ENCODE data around the gene GRID1. TPM values are rescaled to one million over a fixed set of nuclear protein-coding genes. Genes with fewer than 3 reads are reported as not detected.

GRID1 gene
- polyA plus RNA-seq, 1 donor from 2014 or later, result not detected

DNA sequence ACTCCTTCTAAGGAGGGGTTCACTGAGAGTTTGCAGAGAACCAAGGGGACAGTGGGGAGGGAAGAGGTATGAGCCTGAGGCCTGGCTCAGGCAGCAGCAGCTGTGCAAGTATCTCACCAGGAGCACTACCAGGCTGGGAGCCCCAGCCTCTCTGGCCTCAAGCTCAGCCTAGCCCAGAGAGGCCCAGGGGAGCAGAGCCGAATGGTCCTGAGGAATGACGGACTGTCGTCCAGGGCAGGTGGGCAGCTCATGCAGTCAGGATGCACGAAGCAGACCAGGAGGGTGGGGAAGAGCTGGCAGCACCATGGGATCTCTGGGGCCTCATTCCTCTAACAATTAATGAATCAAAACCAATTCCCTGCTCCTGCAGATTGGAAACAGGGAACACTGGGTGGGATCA lies 151.5 kb downstream of the GRID1 start:
- Mint-ChIP-seq H3K27ac (no peak overlapping the region), H3K27me3 (peaks cover 9% of the 10 kb centered on the region), H3K4me1 (peaks cover 0 to 1% (median 0%) of the 10 kb centered on the region in 3 donors), H3K9me3 (no peaks in the 10 kb centered on the region), H3K4me3 (no peak overlapping the region), H3K36me3 (peaks cover 8% of the 10 kb centered on the region)

DNA sequence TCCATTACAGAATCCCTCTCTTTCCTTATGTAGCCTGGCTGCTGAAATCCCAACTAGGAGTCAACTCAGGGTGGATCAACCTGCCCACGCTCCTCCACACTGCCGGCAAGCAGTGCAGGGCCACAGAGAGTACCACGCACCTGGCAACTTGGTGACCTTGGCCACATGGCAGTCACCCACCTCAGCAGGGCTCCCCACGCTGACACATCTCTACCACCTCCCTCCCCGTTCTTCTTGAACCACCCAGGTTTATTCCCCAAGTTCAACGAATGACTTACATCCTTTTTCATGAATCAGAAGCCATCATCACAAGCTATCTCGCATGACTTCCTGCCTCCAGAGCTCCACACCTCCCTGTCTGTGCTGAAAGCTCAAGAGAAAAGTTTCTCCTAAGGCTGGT lies 153.4 kb downstream of the GRID1 start:
- no peak overlapping the region for H3K27ac Mint-ChIP-seq
- no peaks in the 10 kb centered on the region for H3K9me3 Mint-ChIP-seq
- H3K4me3 Mint-ChIP-seq, result no peak overlapping the region
- H3K36me3 Mint-ChIP-seq, result peaks cover 8% of the 10 kb centered on the region
- peaks cover 0 to 1% (median 0%) of the 10 kb centered on the region in 3 donors for H3K4me1 Mint-ChIP-seq
- H3K27me3 Mint-ChIP-seq, result peaks cover 11% of the 10 kb centered on the region

DNA sequence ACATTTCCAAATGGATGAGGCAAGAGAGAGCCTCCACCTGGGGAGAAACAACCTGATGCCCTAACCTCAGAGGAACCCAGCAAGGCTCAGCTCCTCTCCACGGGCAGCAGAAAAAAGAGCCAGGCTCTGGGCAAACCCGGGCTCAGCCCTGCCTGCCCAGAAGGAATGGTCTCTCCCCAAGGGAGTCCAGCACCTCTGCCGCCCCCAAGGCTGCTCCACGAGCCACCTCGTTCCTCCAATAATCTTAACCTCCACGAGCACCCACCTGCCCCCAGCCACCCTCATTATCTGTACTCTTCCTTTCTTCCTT lies 154.2 kb downstream of the GRID1 start:
- no peaks in the 10 kb centered on the region for H3K9me3 Mint-ChIP-seq
- peaks cover 11% of the 10 kb centered on the region for H3K27me3 Mint-ChIP-seq
- H3K36me3 Mint-ChIP-seq, result peaks cover 6% of the 10 kb centered on the region
- no peak overlapping the region for H3K27ac Mint-ChIP-seq
- peaks cover 0 to 1% (median 0%) of the 10 kb centered on the region in 3 donors for H3K4me1 Mint-ChIP-seq
- H3K4me3 Mint-ChIP-seq, result no peak overlapping the region

DNA sequence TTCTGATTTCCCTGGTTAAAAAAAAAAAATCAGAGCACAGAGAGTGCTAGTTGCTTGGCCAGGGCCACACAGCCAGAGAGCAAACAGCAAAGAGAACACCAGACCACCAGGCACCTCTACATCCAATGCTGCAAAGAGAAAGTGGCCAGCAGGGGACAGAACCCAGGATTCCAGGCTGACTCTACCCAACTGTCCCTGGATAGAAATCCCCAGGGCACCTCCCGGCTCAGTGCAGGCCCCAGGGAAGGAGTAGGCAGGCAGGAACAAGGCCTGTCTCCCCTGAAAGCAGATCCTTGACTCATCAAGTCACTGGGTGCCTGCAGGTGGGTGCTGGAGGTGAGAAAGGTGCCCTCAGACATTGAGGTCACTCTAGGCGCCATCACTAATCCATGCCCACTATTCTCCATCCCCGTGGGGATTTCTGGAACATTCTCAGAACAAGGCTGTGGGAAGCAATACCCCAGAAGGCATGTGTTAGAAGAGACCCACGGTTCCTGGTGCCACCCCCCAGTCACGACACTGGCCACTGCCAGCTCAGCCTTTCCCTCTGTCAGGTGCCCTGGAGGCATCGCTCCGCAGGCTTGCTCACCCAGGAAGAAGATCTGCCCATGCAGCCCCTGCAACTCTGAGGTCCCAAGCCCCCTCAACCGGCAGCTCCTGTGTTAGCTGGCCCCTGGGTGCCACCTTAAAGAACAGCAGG lies 154.8 kb downstream of the GRID1 start:
- H3K4me3 Mint-ChIP-seq, result no peak overlapping the region
- H3K27ac Mint-ChIP-seq, result no peak overlapping the region
- peaks cover 6% of the 10 kb centered on the region for H3K36me3 Mint-ChIP-seq
- no peaks in the 10 kb centered on the region for H3K9me3 Mint-ChIP-seq
- peaks cover 11% of the 10 kb centered on the region for H3K27me3 Mint-ChIP-seq
- peaks cover 0 to 1% (median 0%) of the 10 kb centered on the region in 3 donors for H3K4me1 Mint-ChIP-seq

DNA sequence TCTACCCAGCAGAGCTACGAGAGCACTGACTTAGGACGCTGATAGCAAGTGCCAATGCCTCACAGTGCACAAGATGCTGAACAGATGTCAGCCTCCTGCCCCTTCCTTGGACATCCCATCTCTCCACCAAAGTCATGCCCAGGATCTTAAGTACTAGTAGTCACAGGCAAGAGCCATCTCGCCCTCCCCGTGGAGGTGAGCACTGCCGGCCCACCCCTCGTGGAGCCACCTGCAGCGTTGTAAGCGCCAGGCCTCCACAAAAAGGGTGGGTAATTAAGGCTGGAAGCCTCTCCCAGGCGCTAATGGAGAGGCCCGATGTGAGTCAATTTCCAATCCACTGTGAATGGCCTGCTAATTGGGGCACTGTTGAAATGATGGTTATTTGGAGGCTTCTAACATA lies 156.2 kb downstream of the GRID1 start:
- peaks cover 11% of the 10 kb centered on the region for H3K27me3 Mint-ChIP-seq
- no peak overlapping the region for H3K27ac Mint-ChIP-seq
- H3K4me1 Mint-ChIP-seq, result peaks cover 0 to 1% (median 0%) of the 10 kb centered on the region in 3 donors
- no peak overlapping the region for H3K4me3 Mint-ChIP-seq
- H3K36me3 Mint-ChIP-seq, result peaks cover 6% of the 10 kb centered on the region
- H3K9me3 Mint-ChIP-seq, result no peaks in the 10 kb centered on the region

DNA sequence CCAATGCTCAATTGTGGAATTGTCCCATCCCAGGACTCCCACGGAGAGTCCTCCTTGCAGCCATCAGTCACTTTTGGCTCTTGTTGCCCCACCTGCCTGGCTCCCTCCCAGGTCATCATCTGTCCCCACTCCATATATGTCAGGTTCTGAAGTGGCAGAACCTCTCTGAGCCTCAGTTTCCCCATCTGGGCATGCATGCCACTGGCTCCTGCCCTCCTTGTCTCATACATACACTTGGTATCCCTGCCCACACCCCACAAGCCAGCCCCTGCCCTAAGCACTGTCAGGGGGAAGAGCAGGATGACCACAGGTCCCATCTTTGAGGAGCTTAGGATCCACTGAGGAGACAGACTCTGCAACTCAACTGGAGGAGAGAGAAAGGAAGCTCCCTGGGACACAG lies 156.9 kb downstream of the GRID1 start:
- Mint-ChIP-seq H3K4me1 (peaks cover 0 to 1% (median 0%) of the 10 kb centered on the region in 3 donors), H3K27ac (no peak overlapping the region), H3K4me3 (no peak overlapping the region), H3K9me3 (no peaks in the 10 kb centered on the region), H3K36me3 (peaks cover 4% of the 10 kb centered on the region), H3K27me3 (peaks cover 11% of the 10 kb centered on the region)

DNA sequence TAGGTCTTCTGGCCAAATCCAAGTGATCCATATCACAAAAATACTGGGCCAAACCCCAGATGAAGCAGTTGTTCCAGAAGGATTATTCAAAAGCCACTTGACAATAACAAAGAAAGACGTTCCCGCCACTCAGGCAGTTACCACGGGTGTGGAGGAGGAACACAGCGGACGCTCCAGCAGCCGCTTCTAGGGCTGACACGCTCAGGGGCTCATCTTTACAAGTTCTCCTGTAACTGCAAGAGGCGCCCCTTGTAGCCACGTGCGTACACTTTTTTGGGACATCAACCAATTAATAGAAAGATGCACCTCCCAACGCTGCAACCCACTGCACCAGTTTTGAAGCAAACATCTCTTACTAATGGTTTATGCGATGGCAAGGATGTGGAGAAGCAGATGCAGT lies 159.4 kb downstream of the GRID1 start:
- Mint-ChIP-seq H3K36me3 (no peaks in the 10 kb centered on the region), H3K27ac (no peak overlapping the region), H3K4me1 (no peaks in the 10 kb centered on the region), H3K9me3 (peaks cover 0 to 2% (median 0%) of the 10 kb centered on the region in 3 donors), H3K4me3 (no peak overlapping the region), H3K27me3 (peaks cover 1% of the 10 kb centered on the region)

DNA sequence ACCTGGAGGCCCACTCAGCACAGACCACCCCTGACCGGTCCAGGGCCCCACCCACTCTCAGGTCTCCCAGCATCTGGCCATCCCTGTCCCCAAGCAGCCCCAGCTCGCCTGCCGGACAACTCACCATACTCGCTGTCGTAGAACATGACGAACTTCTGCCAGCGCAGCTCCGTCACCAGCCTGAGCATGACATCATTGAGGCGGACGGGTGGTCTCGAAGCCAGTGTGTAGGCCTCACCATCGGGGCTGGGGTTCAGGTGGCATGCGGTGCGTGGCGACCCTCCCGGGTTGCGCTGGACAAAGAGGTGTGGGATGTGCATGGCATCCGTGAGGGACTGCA lies 160.4 kb downstream of the GRID1 start:
- Mint-ChIP-seq H3K4me3 (no peak overlapping the region), H3K27ac (peak overlapping the region in 1 of 3 donors; percentile 67), H3K4me1 (no peaks in the 10 kb centered on the region), H3K36me3 (peaks cover under 1% of the 10 kb centered on the region), H3K9me3 (peaks cover 0 to 2% (median 0%) of the 10 kb centered on the region in 3 donors), H3K27me3 (peaks cover 1% of the 10 kb centered on the region)

DNA sequence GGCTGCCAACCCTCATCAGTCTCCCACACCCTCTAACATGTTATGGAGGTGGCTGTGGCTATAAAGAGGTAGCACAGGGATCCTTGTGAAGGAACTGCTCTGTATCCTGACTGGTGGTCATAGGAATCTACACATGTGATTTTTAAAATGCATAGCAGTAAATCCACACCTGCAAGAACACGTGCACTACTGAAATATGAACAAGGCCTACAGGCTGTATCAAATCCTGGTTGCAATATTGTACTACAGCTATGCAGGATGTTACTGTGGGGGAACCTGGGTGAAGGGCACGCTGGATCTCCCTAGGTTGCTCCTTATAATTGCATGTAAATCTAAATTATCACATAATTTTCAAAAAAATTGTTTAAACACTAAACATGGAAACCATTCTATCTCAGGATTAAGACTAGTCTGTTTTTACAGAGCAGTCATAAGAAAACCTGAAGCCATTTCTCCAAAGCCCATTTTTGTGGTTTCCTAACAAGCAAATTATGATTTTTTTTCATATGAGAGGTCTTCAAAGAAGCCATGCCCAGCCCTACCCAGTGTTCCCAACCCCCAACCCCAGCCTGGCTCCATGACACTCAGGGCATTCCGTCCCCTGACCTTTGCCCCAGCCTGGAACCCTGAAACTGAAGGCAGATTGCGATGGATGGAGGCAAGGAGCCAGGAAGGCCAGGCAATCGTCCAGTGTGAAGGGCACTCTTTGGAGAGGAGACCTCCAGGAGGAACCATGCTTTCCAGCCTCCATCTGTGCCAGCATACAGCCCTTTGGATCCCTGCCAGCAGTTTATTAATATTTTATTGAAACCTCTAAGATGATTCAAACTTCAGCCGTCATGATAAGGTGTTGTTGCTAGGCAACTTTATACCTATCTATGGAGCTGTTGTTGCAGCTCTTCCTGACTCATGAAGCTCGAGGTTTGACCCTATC lies 161.0 kb downstream of the GRID1 start:
- Mint-ChIP-seq H3K9me3 (peaks cover 0 to 3% (median 0%) of the 10 kb centered on the region in 3 donors), H3K27me3 (peaks cover 1% of the 10 kb centered on the region), H3K27ac (no peak overlapping the region)

DNA sequence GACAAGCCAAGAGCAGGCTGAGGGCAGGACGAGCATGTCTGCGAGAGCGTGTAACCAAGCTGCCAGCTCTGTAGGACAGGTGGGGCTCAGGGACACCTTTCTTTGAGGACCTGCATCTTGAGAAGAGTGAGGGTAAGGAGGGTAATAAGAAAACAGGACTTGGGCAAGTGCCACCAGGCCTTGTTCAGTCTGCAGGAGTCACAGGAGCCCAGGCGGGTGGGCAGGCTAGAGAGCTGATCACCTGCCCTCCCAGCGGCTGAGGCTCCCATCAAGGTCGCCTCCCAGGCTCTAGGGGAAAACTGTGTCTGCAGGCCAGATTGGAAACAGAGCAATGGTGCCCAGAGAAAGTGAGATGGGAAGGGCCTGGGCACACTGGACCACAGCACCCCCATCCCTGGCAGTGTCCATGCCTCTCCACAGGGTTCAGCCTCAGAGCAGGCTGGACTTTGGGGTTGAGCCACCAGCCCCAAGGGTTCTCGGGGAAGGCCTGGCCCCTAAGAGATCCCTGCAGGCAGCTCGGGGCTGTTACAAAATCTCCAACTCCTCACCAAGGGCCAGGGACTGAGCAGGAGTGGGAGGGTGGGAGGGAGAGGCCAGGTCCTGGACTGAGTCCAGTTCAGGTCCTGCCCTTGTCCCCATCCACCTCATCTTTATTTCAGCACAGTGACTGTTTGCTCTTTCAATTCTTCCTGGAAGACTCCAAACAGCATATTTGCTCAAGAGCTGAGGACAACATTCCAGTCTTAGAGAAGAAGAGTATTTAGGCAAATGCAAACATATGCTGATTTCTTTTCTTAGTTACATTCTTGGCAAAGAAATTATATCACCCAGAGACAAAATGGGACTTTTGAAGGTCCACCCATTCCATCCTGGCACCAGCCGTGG lies 161.9 kb downstream of the GRID1 start:
- Mint-ChIP-seq H3K27ac (no peak overlapping the region), H3K27me3 (no peaks in the 10 kb centered on the region), H3K9me3 (peaks cover 0 to 3% (median 0%) of the 10 kb centered on the region in 3 donors), H3K4me3 (peak overlapping the region in 1 of 4 donors; percentile 23), H3K4me1 (no peaks in the 10 kb centered on the region), H3K36me3 (peaks cover 2% of the 10 kb centered on the region)

More for the DNA sequence above, 161.0 kb downstream of the GRID1 start:
- peaks cover 2% of the 10 kb centered on the region for H3K36me3 Mint-ChIP-seq
- H3K4me1 Mint-ChIP-seq, result no peaks in the 10 kb centered on the region
- H3K4me3 Mint-ChIP-seq, result no peak overlapping the region

DNA sequence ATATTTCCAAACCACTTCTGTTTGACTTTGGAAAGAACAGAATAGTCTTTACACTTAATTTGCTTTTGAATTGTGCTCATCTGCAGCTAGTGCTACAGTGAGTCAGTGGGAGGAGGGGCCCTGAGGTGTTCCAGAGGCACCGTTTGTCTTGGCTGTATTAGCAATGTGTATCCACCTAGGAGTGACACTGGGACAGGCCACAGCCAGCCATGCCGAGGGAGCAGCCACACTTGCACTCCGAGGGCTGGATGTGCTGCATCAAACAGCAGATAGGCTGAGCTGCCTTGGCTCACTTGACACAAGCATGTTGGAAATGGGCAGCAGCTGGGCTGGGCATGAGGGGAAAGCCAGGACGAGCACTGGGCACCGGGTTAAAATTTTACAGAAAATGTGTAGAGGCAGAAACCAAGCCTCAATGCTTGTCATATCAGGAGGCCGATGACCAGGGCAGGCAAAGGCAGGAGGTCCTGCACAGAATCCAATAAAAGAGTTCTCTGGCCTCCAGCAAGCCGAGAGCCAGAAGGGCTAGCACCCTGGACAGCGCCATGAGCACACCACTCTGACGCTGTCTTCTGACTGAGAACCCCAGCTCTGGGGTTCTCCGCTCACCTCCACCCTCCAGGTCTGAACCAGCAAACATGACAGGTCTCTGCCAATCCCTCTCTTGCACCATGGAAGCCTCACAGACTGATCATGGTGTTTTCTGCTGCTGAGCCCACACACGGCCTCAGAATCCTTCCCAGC lies 163.3 kb downstream of the GRID1 start:
- no peak overlapping the region for H3K27ac Mint-ChIP-seq
- peaks cover 0 to 3% (median 0%) of the 10 kb centered on the region in 3 donors for H3K9me3 Mint-ChIP-seq
- H3K27me3 Mint-ChIP-seq, result no peaks in the 10 kb centered on the region
- no peaks in the 10 kb centered on the region for H3K4me1 Mint-ChIP-seq
- peaks cover 2% of the 10 kb centered on the region for H3K36me3 Mint-ChIP-seq
- no peak overlapping the region for H3K4me3 Mint-ChIP-seq

DNA sequence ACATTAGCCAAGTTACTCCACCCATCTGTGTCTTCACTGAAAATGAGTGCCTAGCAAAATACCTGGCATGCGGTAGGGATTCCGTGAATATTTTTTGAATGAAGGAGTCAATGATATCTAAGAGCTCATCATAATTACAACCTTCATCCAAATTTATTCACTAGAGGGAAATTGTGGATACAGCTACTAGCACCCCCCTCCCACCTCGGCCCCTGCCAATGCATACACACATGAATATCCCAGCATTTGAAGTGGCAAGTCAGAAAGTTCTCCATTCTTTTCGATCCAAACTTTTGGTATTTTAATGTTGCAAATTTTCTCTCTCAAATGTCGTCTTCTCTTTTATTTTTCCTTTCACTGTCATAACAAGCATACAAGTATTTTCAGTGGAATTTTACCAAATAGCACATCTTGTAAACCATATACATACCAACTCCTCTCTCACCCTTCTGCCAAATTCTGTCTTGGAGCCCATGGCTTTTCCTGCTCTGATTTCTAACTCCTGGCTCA lies 164.3 kb downstream of the GRID1 start:
- no peaks in the 10 kb centered on the region for H3K4me1 Mint-ChIP-seq
- H3K27me3 Mint-ChIP-seq, result no peaks in the 10 kb centered on the region
- peaks cover 2% of the 10 kb centered on the region for H3K36me3 Mint-ChIP-seq
- H3K27ac Mint-ChIP-seq, result no peak overlapping the region
- H3K4me3 Mint-ChIP-seq, result no peak overlapping the region
- peaks cover 0 to 6% (median 0%) of the 10 kb centered on the region in 3 donors for H3K9me3 Mint-ChIP-seq

DNA sequence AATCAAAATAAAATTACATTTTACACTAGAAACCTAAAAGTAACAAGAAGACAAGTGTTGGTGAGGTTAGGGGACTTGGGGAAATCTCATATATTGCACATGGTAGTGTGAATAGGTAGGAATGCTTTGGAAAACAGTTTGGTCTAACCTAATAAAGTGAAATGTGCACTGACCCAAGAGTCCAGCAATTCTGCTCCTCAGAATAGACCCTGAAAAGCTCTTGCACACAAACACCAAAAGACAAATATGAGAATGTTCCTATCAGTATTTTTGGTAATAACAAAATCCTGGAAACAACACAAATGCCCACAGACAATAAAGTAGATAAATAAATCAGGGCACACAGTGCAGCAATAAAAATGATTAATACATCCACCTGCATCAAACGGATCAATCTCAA lies 165.7 kb downstream of the GRID1 start:
- H3K9me3 Mint-ChIP-seq, result peaks cover 0 to 6% (median 0%) of the 10 kb centered on the region in 3 donors
- peaks cover 3% of the 10 kb centered on the region for H3K27me3 Mint-ChIP-seq
- no peaks in the 10 kb centered on the region for H3K4me1 Mint-ChIP-seq
- H3K36me3 Mint-ChIP-seq, result peaks cover 2% of the 10 kb centered on the region
- H3K27ac Mint-ChIP-seq, result no peak overlapping the region
- H3K4me3 Mint-ChIP-seq, result no peak overlapping the region

DNA sequence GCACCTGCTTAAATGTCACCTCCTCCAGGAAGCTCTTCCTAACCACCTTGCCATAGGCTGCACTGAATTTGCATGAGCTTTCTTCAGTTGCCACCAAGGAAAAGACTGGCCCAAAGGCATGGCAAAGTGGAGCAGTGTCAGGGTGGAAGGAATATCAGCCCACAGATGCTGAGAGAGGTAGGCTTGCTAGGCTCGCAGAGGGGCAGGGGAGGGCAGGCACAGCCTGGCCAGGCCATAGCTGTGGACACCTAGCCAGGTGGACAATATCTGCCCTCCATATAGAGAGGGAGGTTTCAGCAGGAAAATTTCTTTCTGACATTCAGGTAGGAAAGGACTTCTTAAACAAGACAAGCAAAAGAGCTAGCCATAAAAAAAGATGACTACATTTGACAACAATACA lies 166.3 kb downstream of the GRID1 start:
- peaks cover 0 to 6% (median 0%) of the 10 kb centered on the region in 3 donors for H3K9me3 Mint-ChIP-seq
- peaks cover 2% of the 10 kb centered on the region for H3K36me3 Mint-ChIP-seq
- peak overlapping the region in 1 of 4 donors; percentile 12 for H3K4me3 Mint-ChIP-seq
- no peaks in the 10 kb centered on the region for H3K4me1 Mint-ChIP-seq
- peaks cover 3% of the 10 kb centered on the region for H3K27me3 Mint-ChIP-seq
- no peak overlapping the region for H3K27ac Mint-ChIP-seq
